Endothelial cell of umbilical vein (primary cell): Measurements from ENCODE around the gene CHRD. TPM values are rescaled to one million over a fixed set of nuclear protein-coding genes. Genes with fewer than 3 reads are reported as not detected.

Experiments used
- BruUV-seq: library from RNA; stranded (reverse); fragments of 400-500 nt; replicated peaks from 2 replicates; lab custom pipeline; 2021; lab: Mats Ljungman, UMichigan
- CTCF ChIA-PET: fragments of 300-600, 350-600 bp; sonication (Branson Sonifier 250); formaldehyde crosslinking; loops from one replicate; lab custom pipeline; 2021; ENCODE audit warnings: antibody characterized with exemption, inconsistent platforms; lab: Charles Lee
- POLR2A ChIA-PET: fragments of 300-600, 350-600 bp; sonication (Branson Sonifier 250); formaldehyde crosslinking; loops from one replicate; lab custom pipeline; 2021; ENCODE audit warnings: antibody characterized with exemption, inconsistent platforms; lab: Charles Lee
- DNase-seq: peaks from one replicate; pipeline ENCODE4 v3.0.0-alpha.2; 2011; ENCODE audit warnings: low read depth, low spot score
- FAIRE-seq: peaks from 2 replicates; lab custom pipeline; 2011; peaks lifted over from hg19 to GRCh38; lab: Jason Lieb, UNC
- H2AFZ ChIP-seq: 2 replicates; pipeline ENCODE4 v1.6.0; 2012; ENCODE audit warnings: low read depth, low read length, control low read depth, inconsistent platforms
- H3K27ac ChIP-seq: 2 replicates; pipeline ENCODE4 v1.5.1; 2011; ENCODE audit warnings: low read depth, mild to moderate bottlenecking, control low read depth, low read length, moderate library complexity; ENCODE audit not compliant: insufficient read depth
- H3K27me3 ChIP-seq, 2 experiments: 2 replicates each; pipeline versions ENCODE4 v1.6.0 to v1.6.1; 2011; ENCODE audit warnings: low read length in 2 of 2, mixed read lengths in 1 of 2; ENCODE audit not compliant: control insufficient read depth in 2 of 2, insufficient read depth in 2 of 2
- H3K36me3 ChIP-seq, 2 experiments: 2 replicates in 1 of 2; 3 replicates in 1 of 2; pipeline ENCODE4 v1.5.1; 2011; ENCODE audit warnings: low read length in 2 of 2, mild to moderate bottlenecking in 1 of 2, moderate library complexity in 1 of 2; ENCODE audit not compliant: control insufficient read depth in 2 of 2, insufficient read depth in 2 of 2; ENCODE audit errors: extremely low read depth in 1 of 2
- H3K4me1 ChIP-seq: 3 replicates; pipeline ENCODE4 v1.5.1; 2011; ENCODE audit warnings: mild to moderate bottlenecking, low read length; ENCODE audit not compliant: control insufficient read depth, insufficient read depth; ENCODE audit errors: extremely low read depth
- H3K4me2 ChIP-seq: 2 replicates; pipeline ENCODE4 v1.6.1; 2011; ENCODE audit warnings: low read length, control low read depth, mixed read lengths; ENCODE audit not compliant: insufficient read depth
- H3K4me3 ChIP-seq, 3 experiments: fragments of 200-600 bp in 1 of 3; sonication (generic), shearing (Covaris generic) in 1 of 3; replicated peaks in 1 of 3; 2 replicates each; pipeline ENCODE4 v1.5.1; 2011 to 2016; ENCODE audit warnings: control low read depth in 3 of 3, low read length in 3 of 3, mild to moderate bottlenecking in 2 of 3, inconsistent platforms in 1 of 3, low read depth in 1 of 3, moderate library complexity in 1 of 3; ENCODE audit not compliant: insufficient read depth in 1 of 3
- H3K79me2 ChIP-seq: 2 replicates; pipeline ENCODE4 v1.6.0; 2012; ENCODE audit warnings: low read length, inconsistent platforms; ENCODE audit not compliant: control insufficient read depth, insufficient read depth
- H3K9ac ChIP-seq: replicated peaks from 2 replicates; pipeline ENCODE3; 2011; ENCODE audit warnings: low read length, control low read depth; ENCODE audit not compliant: insufficient read depth; ENCODE audit errors: extremely low read depth
- H3K9me1 ChIP-seq: replicated peaks from 3 replicates; pipeline ENCODE4 v1.6.0; 2011; ENCODE audit warnings: mild to moderate bottlenecking, low read length; ENCODE audit not compliant: control insufficient read depth, insufficient read depth; ENCODE audit errors: extremely low read depth
- H3K9me3 ChIP-seq: replicated peaks from 2 replicates; pipeline ENCODE4 v1.5.1; 2012; ENCODE audit warnings: low read length, inconsistent platforms; ENCODE audit not compliant: control insufficient read depth, insufficient read depth
- H4K20me1 ChIP-seq: replicated peaks from 2 replicates; pipeline ENCODE3; 2011; ENCODE audit warnings: mild to moderate bottlenecking, low read length; ENCODE audit not compliant: control insufficient read depth, insufficient read depth; ENCODE audit errors: extremely low read depth
- EZH2 ChIP-seq: IDR thresholded peaks from 2 replicates; pipeline ENCODE4 v1.6.1; 2012; ENCODE audit warnings: borderline replicate concordance, low read depth, mild to moderate bottlenecking, moderate library complexity, low read length, inconsistent platforms; ENCODE audit not compliant: severe bottlenecking
- FOS ChIP-seq: IDR thresholded peaks from 2 replicates; pipeline ENCODE4 v1.6.1; 2011; ENCODE audit warnings: mild to moderate bottlenecking, low read length, moderate library complexity, borderline replicate concordance; ENCODE audit not compliant: insufficient read depth
- GATA2 ChIP-seq: IDR thresholded peaks from 2 replicates; pipeline ENCODE4 v1.7.0; 2011; ENCODE audit warnings: low read depth, mild to moderate bottlenecking, moderate library complexity, mixed read lengths, low read length; ENCODE audit not compliant: insufficient read length, insufficient read depth
- JUN ChIP-seq: IDR thresholded peaks from 2 replicates; pipeline ENCODE4 v1.6.1; 2011; ENCODE audit warnings: borderline replicate concordance, low read depth; ENCODE audit not compliant: insufficient read length, insufficient read depth
- MAX ChIP-seq: IDR thresholded peaks from 2 replicates; pipeline ENCODE4 v1.6.1; 2011; ENCODE audit not compliant: insufficient read depth, insufficient read length
- MYC ChIP-seq: IDR thresholded peaks from one replicate; pipeline ENCODE4 v1.6.1; 2011; ENCODE audit warnings: mild to moderate bottlenecking, low read depth, low read length
- POLR2A ChIP-seq: IDR thresholded peaks from 2 replicates; pipeline ENCODE4 v1.6.1; 2012; ENCODE audit warnings: low read depth, mild to moderate bottlenecking, control low read depth, low read length
- POLR2AphosphoS5 ChIP-seq: IDR thresholded peaks from 2 replicates; pipeline ENCODE4 v1.6.1; 2012; ENCODE audit warnings: low read depth, mild to moderate bottlenecking, control low read depth, low read length, moderate library complexity; ENCODE audit not compliant: insufficient read depth
- dilution Hi-C: fragments of 300-500 bp; cut with MboI; formaldehyde crosslinking; loops from one replicate; pipeline ENCODE4 v1.15.0; 2019; ENCODE audit warnings: low sequenced_read_pairs; ENCODE audit not compliant: extremely low pct_ligation_motif_present
- intact Hi-C: fragments of 100-400 bp; cut with micrococcal nuclease; formaldehyde crosslinking; loops from one replicate; pipeline ENCODE4 v1.10.0; 2022
- polyA plus RNA-seq, 4 experiments: library from polyadenylated mRNA; depleted of rRNA in 3 of 4; stranded (reverse) in 3 of 4; unstranded in 1 of 4; fragments of >200 nt; gene quantifications; 2 replicates each; pipeline versions ENCODE4 v1.2.1 to v1.2.3, GENCODE V29; 2011 to 2012; ENCODE audit warnings: missing spikeins in 1 of 4
- total RNA-seq: library from RNA; stranded (reverse); gene quantifications from 2 replicates; pipeline ENCODE4 v1.2.3, GENCODE V29; 2021
- TF ChIP-seq, protein P1 (sequence below), 2 donors: IDR thresholded peaks; 1 replicate in 1 of 2; 2 replicates in 1 of 2; pipeline ENCODE4 v1.5.1; 2011; ENCODE audit warnings: low read length in 2 of 2, mild to moderate bottlenecking in 2 of 2, moderate library complexity in 2 of 2, control low read depth in 1 of 2, inconsistent platforms in 1 of 2, low read depth in 1 of 2; ENCODE audit not compliant: insufficient read depth in 1 of 2; ENCODE audit errors: extremely low read depth in 1 of 2

Gene CHRD
- total and polyA plus RNA-seq, 2 donors (not counting 3 experiments of a cell fraction or from before 2014, with no cell fraction given): 0.40 to 0.54 TPM

GRCh38 chr3:184428561-184429175, 48.8 kb downstream of the CHRD start:
- Histone ChIP-seq H3K27me3 (peaks cover 0 to 2% of the 10 kb centered on the region in 2 experiments), H3K27ac (no peak overlapping the region), H3K9me1 (no peaks in the 10 kb centered on the region), H3K9ac (no peak overlapping the region), H3K4me1 (no peaks in the 10 kb centered on the region), H3K79me2 (no peaks in the 10 kb centered on the region), H4K20me1 (no peaks in the 10 kb centered on the region), H2AFZ (no peak overlapping the region), H3K36me3 (no peaks in the 10 kb centered on the region), H3K4me2 (no peak overlapping the region), H3K9me3 (no peaks in the 10 kb centered on the region), H3K4me3 (no peak overlapping the region)
- dilution Hi-C loops (no loop called here), intact Hi-C loops (no loop called here)
- TF ChIP-seq JUN (no peak), EZH2 (no peak), MYC (no peak), MAX (no peak), FOS (no peak), POLR2AphosphoS5 (no peak), GATA2 (no peak), POLR2A (no peak)
- TF ChIP-seq, protein P1, sequence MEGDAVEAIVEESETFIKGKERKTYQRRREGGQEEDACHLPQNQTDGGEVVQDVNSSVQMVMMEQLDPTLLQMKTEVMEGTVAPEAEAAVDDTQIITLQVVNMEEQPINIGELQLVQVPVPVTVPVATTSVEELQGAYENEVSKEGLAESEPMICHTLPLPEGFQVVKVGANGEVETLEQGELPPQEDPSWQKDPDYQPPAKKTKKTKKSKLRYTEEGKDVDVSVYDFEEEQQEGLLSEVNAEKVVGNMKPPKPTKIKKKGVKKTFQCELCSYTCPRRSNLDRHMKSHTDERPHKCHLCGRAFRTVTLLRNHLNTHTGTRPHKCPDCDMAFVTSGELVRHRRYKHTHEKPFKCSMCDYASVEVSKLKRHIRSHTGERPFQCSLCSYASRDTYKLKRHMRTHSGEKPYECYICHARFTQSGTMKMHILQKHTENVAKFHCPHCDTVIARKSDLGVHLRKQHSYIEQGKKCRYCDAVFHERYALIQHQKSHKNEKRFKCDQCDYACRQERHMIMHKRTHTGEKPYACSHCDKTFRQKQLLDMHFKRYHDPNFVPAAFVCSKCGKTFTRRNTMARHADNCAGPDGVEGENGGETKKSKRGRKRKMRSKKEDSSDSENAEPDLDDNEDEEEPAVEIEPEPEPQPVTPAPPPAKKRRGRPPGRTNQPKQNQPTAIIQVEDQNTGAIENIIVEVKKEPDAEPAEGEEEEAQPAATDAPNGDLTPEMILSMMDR (IDR thresholded peaks at IDR 0.05; ENCODE audit: extremely low read depth in 1 of 2, insufficient read depth in 1 of 2, low read depth in 1 of 2, low read length in 2 of 2): no peak
- POLR2A ChIA-PET: no interaction called here
- no TSS peak for BruUV-seq
- CTCF ChIA-PET: interaction anchor here (0.9 to 3.4 kb wide), 5 partner anchors 10 to 85 kb away, joined by 4 to 9 read pairs (median 5); no protein-coding TSS in a partner anchor
- no peak for FAIRE-seq
- no peak for DNase-seq
